Smooth muscle cell (in vitro differentiated cells): Measurements from ENCODE around the gene DNAJC8. TPM values are rescaled to one million over a fixed set of nuclear protein-coding genes. Genes with fewer than 3 reads are reported as not detected.

Source experiments
- DNase-seq: peaks from one replicate; lab custom pipeline; 2025; ENCODE audit not compliant: unreplicated experiment; lab: John Stamatoyannopoulos, UW
- H2AFZ ChIP-seq: fragments of 200-600 bp; sonication (generic); 2 replicates; pipeline ENCODE4 v1.6.0; 2016; ENCODE audit warnings: antibody characterized with exemption, low read depth, mild to moderate bottlenecking
- H3F3A ChIP-seq: fragments of 200-600 bp; sonication (generic); 2 replicates; pipeline ENCODE4 v1.6.0; 2017; ENCODE audit warnings: antibody characterized with exemption, low read depth
- H3K27ac ChIP-seq: fragments of 200-600 bp; sonication (generic); 2 replicates; pipeline ENCODE4 v1.5.1; 2016; ENCODE audit warnings: low read depth, mild to moderate bottlenecking
- H3K27me3 ChIP-seq: fragments of 200-600 bp; sonication (generic); 2 replicates; pipeline ENCODE4 v1.6.1; 2016; ENCODE audit warnings: low read depth, mild to moderate bottlenecking
- H3K36me3 ChIP-seq: fragments of 200-600 bp; sonication (generic); 2 replicates; pipeline ENCODE4 v1.5.1; 2016; ENCODE audit warnings: low read depth
- H3K4me1 ChIP-seq: fragments of 200-600 bp; sonication (generic); 2 replicates; pipeline ENCODE4 v1.5.1; 2016; ENCODE audit warnings: low read depth
- H3K4me2 ChIP-seq: fragments of 200-600 bp; sonication (generic); 2 replicates; pipeline ENCODE4 v1.6.0; 2016; ENCODE audit warnings: mild to moderate bottlenecking
- H3K4me3 ChIP-seq: fragments of 200-600 bp; sonication (generic); 2 replicates; pipeline ENCODE4 v1.5.1; 2016; ENCODE audit warnings: mild to moderate bottlenecking
- H3K79me2 ChIP-seq: fragments of 200-600 bp; sonication (generic); 2 replicates; pipeline ENCODE4 v1.6.0; 2016; ENCODE audit warnings: low read depth, mild to moderate bottlenecking
- H3K9ac ChIP-seq: fragments of 200-600 bp; sonication (generic); 2 replicates; pipeline ENCODE4 v1.6.0; 2016; ENCODE audit warnings: low read depth
- H3K9me3 ChIP-seq: fragments of 200-600 bp; sonication (generic); replicated peaks from 2 replicates; pipeline ENCODE4 v1.5.1; 2016; ENCODE audit warnings: low read depth
- H4K20me1 ChIP-seq: fragments of 200-600 bp; sonication (generic); 2 replicates; pipeline ENCODE4 v1.6.0; 2016; ENCODE audit warnings: low read depth
- CTCF ChIP-seq: fragments of 200-600 bp; sonication (generic); IDR thresholded peaks from 2 replicates; pipeline ENCODE4 v1.5.1; 2017; ENCODE audit warnings: borderline replicate concordance, mild to moderate bottlenecking, antibody characterized with exemption; ENCODE audit not compliant: insufficient read depth, poor library complexity, severe bottlenecking
- WGBS: methylation state at CpG from one replicate; pipeline ENCODE4 v1.1.7; 2016; ENCODE audit warnings: low lambda C conversion rate; 5-methylcytosine and 5-hydroxymethylcytosine counted together
- polyA plus RNA-seq: library from polyadenylated mRNA; unstranded; fragments of >200 nt; fragmentation: Nextera tagmentation; extraction: Ambion mirVana; gene quantifications from 2 replicates; pipeline ENCODE4 v1.2.1, GENCODE V29; 2016
- total RNA-seq: library from RNA; depleted of rRNA; stranded (reverse); fragments of >200 nt; gene quantifications from 2 replicates; pipeline ENCODE4 v1.2.3, GENCODE V29; 2014

The DNAJC8 gene
- total and polyA plus RNA-seq, 2 experiments from 2014 or later, result 76.1 to 114 TPM

DNA sequence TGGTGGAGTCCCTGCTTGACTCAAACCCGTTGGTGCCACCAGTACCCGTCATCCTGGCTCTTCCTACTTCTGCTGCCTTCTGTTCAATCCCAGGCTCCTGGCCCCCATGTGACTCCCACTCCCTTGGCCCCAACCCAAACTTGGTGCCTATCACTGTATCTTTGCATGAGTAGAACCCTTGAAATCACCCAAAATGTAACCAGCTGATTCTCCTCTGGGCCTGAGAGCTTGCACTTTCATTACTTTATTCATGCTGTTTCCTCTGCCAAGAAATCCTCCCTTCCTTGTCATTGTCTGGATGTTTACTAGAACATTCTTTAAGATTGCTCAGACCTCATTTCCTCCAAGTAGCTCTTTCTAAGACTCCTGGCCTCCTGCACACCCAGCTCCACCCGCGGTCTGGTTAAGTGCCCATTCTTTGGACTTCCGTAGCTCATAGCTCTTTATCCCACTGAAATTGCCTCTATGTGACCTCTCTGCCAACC is 72.0 kb downstream of the DNAJC8 start:
- no peaks in the 10 kb centered on the region for H4K20me1 ChIP-seq
- H3K9me3 ChIP-seq, result no peaks in the 10 kb centered on the region
- H3K4me3 ChIP-seq, result no peak overlapping the region
- no peaks in the 10 kb centered on the region for H3K4me1 ChIP-seq
- H3K27ac ChIP-seq, result no peak overlapping the region
- H2AFZ ChIP-seq, result no peak overlapping the region
- no peaks in the 10 kb centered on the region for H3K36me3 ChIP-seq
- no peaks in the 10 kb centered on the region for H3K79me2 ChIP-seq
- no peak for TF ChIP-seq CTCF
- no peaks in the 10 kb centered on the region for H3K27me3 ChIP-seq
- no peak overlapping the region for H3K4me2 ChIP-seq
- DNase-seq, result no peak
- H3K9ac ChIP-seq, result no peak overlapping the region
- 96% methylated on average over 5 of the region's 5 CpGs for WGBS
- no peaks in the 10 kb centered on the region for H3F3A ChIP-seq

GRCh38 chr1:28159680-28160079 is 73.1 kb downstream of the DNAJC8 start:
- Histone ChIP-seq H3K9ac (no peak overlapping the region), H3K36me3 (no peaks in the 10 kb centered on the region), H3K79me2 (no peaks in the 10 kb centered on the region), H3K4me3 (no peak overlapping the region), H3K4me2 (no peak overlapping the region), H2AFZ (no peak overlapping the region), H3K27me3 (no peaks in the 10 kb centered on the region), H3F3A (no peaks in the 10 kb centered on the region), H3K27ac (no peak overlapping the region), H4K20me1 (no peaks in the 10 kb centered on the region), H3K4me1 (no peaks in the 10 kb centered on the region), H3K9me3 (no peaks in the 10 kb centered on the region)
- DNase-seq, result no peak
- 90% methylated on average over 7 of the region's 7 CpGs for WGBS
- no peak for TF ChIP-seq CTCF

GRCh38 chr1:28159243-28159642 is 73.6 kb downstream of the DNAJC8 start:
- H3K4me1 ChIP-seq, result no peaks in the 10 kb centered on the region
- H3K27me3 ChIP-seq, result no peaks in the 10 kb centered on the region
- DNase-seq, result no peak
- no peak overlapping the region for H3K9ac ChIP-seq
- no peaks in the 10 kb centered on the region for H3K9me3 ChIP-seq
- no peak overlapping the region for H3K27ac ChIP-seq
- no peak overlapping the region for H2AFZ ChIP-seq
- no peaks in the 10 kb centered on the region for H3F3A ChIP-seq
- H4K20me1 ChIP-seq, result no peaks in the 10 kb centered on the region
- 96% methylated on average over 4 of the region's 4 CpGs for WGBS
- TF ChIP-seq CTCF, result no peak
- no peaks in the 10 kb centered on the region for H3K79me2 ChIP-seq
- no peak overlapping the region for H3K4me2 ChIP-seq
- no peak overlapping the region for H3K4me3 ChIP-seq
- no peaks in the 10 kb centered on the region for H3K36me3 ChIP-seq

GRCh38 chr1:28157894-28158293 is 74.9 kb downstream of the DNAJC8 start:
- no peak overlapping the region for H3K4me2 ChIP-seq
- H3K27me3 ChIP-seq, result no peaks in the 10 kb centered on the region
- TF ChIP-seq CTCF, result no peak
- H3K9ac ChIP-seq, result no peak overlapping the region
- no peaks in the 10 kb centered on the region for H3K4me1 ChIP-seq
- no peak overlapping the region for H3K27ac ChIP-seq
- H3F3A ChIP-seq, result no peaks in the 10 kb centered on the region
- H4K20me1 ChIP-seq, result no peaks in the 10 kb centered on the region
- H3K9me3 ChIP-seq, result no peaks in the 10 kb centered on the region
- no peak overlapping the region for H2AFZ ChIP-seq
- no peaks in the 10 kb centered on the region for H3K79me2 ChIP-seq
- H3K4me3 ChIP-seq, result no peak overlapping the region
- no peaks in the 10 kb centered on the region for H3K36me3 ChIP-seq
- DNase-seq, result no peak
- WGBS, result 70% methylated on average over 8 of the region's 8 CpGs
